Stimulated activated CD4-positive, alpha-beta T cell treated with anti-CD3 and anti-CD28 coated beads, Interleukin-4, amount 100 ng/mL, for 48 hours (primary cell): ENCODE measurements around the gene LILRB2.
"Not testable (repeated sequence)": the region's sequence is repeated elsewhere in the genome, so short reads cannot be mapped to it uniquely, and the experiment has no call there.

Experiments used
- DNase-seq, 2 donors: peaks; one replicate each; pipeline ENCODE4 v3.0.0-alpha.2; 2020; ENCODE audit warnings: low read depth in 2 of 2

The LILRB2 gene

GRCh38 chr19:54305141-54305540 is 24.2 kb upstream of the LILRB2 start:
- DNase-seq, result no peak

- DNase-seq, result no peak
Observed at GRCh38 chr19:54302257-54302656, 21.3 kb upstream of the LILRB2 start.

- no peak for DNase-seq
Observed at GRCh38 chr19:54299515-54299914, 18.6 kb upstream of the LILRB2 start.

- no peak for DNase-seq
Observed at GRCh38 chr19:54299126-54299498, 18.2 kb upstream of the LILRB2 start.

DNA sequence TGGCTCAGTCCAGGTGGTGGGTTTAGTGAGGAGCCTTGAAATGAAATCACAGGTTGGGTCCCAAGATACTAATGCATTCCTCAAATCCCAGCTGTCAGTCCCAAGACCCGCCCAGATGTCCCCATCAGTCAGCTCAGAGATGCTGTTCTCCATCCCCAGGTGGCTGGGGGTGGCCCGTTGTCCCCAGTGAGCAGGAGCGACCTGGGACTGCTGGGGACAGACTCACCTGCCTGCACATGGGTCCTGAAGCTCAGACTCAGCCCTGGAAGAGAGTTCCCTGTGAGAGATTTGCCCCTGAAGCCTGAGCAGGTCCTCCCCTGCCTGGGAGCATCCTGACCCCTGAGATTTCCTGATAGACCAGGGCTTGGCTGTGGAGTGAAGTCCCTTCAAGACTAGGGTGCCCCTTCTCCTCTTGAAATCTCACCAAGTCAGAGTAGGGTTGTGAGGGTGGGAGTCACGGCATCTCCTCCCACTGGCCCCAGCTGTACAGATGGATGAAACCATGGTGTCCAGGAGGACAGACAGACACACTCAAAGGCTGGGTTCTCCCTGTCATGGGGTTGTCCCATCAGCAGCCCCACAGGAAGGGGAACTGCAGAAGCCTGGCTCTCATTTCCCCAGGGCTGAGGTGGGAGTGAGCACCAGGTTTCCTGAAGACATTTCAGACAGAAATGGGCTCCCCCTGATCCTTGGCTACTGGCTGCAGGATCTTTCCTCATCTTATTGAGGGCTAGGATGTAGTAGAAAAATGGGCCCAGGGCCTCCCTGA is 17.6 kb upstream of the LILRB2 start:
- no peak for DNase-seq

GRCh38 chr19:54297759-54298305 is 16.9 kb upstream of the LILRB2 start:
- no peak for DNase-seq

GRCh38 chr19:54294539-54294938 is 13.6 kb upstream of the LILRB2 start:
- no peak for DNase-seq

DNA sequence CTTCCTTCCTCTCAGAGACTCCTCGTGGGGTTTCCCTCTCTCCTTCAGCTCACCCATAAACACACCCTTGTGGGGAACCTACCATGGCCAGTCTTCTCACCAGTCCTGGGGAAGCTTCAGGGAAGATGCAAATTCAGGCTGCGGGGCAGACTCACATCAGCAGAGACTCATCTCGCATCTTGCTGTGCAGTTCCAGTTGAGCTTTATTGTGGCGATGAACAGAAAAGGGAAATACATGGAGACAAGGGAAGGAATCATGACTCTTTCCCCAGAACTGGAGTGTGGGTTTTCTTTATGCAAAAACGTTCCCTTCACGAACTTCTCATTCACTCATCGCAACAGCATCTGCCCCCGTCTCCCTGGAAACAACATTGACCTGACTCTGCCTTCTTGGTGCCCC is 8.2 kb upstream of the LILRB2 start:
- DNase-seq, result not testable (repeated sequence)

GRCh38 chr19:54287456-54287855 is 6.5 kb upstream of the LILRB2 start:
- no peak for DNase-seq

DNA sequence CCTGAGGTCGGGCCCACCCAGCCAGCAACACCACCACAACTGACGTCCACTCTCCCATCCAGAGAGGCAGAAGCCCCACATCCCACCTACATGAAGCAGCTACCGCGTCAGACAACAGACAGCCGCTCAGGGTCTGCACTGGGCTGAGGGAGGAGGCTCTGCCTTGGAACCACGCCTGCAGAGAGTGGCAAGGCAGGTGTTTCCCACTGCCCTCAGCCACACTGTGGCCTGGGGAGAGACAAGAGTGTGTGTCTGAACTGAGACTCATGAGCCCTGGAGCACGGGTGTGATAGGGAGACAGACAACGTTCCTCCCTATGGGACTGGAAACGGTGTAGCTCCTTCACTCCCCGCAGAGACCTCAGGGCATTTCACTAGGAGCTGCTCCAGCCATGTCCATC is 5.4 kb upstream of the LILRB2 start:
- DNase-seq, result not testable (repeated sequence)

GRCh38 chr19:54285427-54286056 is 4.6 kb upstream of the LILRB2 start:
- DNase-seq, result not testable (repeated sequence)

DNA sequence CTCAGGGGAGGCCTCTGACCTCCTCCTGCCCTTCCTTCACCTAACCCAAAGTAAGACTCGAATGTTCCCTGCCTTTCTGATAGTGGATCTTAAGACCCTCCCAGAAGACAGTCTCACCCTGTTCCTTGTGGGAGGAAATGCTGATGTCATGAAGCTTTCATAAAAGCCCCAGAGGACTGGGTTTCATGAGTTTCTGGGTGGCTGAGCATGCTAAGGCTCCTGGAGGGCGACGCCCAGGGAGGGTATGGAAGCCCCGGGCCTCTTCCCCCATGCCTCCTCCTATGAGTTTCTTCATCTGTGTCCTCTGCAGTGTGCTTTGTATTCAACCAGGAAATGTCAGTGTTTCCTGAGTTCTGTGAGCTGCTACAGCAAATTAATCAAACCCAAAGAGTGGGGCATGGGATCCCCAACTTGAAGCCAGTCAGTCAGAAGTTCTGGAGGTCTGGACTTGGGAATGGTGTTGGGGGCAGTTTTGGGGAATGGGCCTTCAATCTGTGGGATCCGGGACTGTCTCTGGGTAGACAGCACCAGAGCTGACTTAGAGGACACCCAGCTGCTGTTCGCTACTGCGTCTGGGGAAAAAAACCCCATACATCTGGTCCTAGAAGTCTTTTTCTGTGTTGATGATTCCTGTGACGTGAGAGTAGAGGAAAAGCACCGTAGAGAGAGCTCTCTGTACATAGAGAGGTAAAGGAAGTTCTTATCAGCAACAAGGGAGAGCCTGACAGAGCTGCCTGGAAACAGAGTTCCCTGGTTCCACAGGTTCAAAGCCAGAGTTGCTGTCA is 2.0 kb upstream of the LILRB2 start:
- no peak for DNase-seq

DNA sequence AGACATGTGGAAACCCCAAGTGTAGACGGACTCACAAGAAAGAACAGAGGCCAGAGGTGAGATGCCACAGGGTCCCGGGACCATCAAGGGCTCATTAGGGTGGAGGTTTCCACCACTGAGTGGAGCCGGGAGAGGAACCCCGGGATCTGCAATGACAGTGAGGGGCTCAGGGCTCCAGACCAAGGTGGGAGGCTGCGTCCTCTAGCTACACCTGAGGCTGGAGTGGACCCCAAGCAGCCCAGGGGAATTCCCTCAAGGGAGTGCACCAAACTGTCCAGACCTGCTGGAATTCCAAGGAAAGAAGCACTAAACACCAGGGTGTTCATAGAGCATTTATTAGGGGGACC is 792 bp upstream of the LILRB2 start:
- DNase-seq, result not testable (repeated sequence)

DNA sequence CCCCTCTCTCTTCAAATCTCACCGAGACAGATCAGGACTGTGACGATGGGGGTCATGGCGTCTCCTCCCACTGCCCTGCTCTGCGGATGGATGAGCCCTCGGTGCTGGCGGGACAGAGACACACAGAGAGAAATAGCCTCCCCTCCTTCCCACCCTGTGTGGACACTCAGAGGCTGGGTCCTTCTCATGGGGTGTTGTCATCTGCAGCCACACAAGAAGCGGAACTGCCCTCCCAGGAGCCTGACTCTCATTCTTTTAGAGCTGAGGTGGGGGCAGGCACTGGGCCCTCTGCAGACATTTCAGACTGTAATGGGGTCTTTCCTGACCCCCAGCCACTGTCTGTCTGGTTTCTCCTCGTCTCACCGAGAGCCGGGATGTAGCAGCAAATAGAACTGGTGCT is 469 bp downstream of the LILRB2 start:
- DNase-seq, result not testable (repeated sequence)

GRCh38 chr19:54280025-54280424 is 885 bp downstream of the LILRB2 start:
- not testable (repeated sequence) for DNase-seq

GRCh38 chr19:54279406-54279962 is 1.4 kb downstream of the LILRB2 start:
- no peak for DNase-seq

DNA sequence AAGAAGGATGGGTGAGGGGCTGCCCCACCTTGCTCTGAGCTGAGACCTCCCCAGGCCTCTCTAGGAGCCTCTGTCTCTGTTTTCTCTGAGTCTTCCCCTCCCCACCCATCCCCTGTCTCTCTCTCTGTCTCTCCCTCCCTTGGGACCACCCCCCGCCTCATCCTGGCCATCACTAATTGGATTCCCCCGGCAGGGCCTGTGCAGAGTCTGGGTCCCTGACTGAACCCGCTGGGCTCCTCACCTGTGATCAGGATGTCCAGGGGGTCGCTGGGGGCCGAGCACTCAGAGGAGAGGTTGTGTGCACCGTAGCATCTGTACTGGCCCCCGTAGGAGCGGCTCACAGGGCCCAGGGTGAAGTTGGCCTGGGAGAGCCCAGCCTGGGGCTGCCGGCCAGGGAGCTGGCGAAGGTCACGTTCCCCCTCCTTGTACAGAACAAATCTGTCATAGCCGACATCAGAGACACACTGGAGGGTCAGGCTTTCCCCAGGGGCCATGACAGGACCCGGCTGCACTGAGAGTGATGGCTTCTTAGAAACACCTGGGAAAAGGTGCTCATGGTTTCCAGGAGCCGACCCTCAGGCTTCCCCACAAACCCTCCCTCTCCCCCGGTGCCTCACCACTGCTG is 2.2 kb downstream of the LILRB2 start:
- not testable (repeated sequence) for DNase-seq

DNA sequence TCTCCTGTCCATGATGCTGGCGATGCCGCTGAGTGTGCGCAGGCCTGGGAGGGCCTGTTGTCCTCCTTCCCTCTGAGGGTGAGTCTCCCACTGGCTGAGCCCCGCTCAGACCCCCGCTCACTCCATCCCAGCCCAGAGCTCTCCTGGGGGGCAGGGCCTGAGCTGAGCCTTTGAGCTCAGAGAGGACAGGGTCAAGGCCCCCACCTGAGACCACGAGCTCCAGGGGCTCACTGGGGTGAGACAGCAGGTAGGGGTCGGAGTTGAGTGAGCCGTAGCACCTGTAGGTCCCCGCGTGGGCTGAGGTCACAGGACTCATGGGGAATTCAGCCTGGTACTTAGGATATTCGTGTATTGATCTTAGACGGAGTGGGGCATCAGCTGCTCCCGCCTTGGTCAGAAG is 2.9 kb downstream of the LILRB2 start:
- not testable (repeated sequence) for DNase-seq

DNA sequence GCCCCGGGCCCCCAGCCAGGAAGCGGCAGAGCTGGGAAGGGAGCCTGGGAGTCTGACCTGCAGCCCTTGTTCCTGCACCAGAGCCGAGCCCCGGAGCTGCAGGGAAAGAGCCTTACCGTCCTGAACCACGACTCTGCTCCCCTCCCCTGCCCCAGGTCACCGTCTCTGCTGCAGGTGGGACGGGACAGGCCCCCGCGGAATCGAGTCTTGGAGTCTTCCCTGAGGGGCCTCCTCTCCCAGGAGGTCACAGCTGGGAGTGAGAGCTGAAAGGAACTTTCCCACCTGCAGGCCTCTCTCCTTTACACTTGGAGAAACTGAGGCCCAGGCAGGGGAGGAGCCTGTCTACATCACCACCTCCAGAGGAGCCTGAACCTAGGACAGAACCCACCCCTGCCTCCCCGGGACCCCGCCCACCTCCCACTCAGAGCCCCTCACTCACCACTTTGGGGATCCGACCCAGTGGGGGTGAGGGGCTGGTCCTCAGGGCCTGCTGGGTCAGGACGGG is 3.7 kb downstream of the LILRB2 start:
- DNase-seq, result not testable (repeated sequence)

- no peak for DNase-seq
Observed at GRCh38 chr19:54275951-54276350, 5.0 kb downstream of the LILRB2 start.

GRCh38 chr19:54274516-54274915 is 6.4 kb downstream of the LILRB2 start:
- not testable (repeated sequence) for DNase-seq
